Measurements from ENCODE around the gene COL9A1. TPM values are rescaled to one million over a fixed set of nuclear protein-coding genes. Genes with fewer than 3 reads are reported as not detected.

COL9A1 gene
- polyA plus RNA-seq, 2 of the 4 experiments (the other 2 are of a cell fraction): 0.03 TPM; not detected in 1

DNA sequence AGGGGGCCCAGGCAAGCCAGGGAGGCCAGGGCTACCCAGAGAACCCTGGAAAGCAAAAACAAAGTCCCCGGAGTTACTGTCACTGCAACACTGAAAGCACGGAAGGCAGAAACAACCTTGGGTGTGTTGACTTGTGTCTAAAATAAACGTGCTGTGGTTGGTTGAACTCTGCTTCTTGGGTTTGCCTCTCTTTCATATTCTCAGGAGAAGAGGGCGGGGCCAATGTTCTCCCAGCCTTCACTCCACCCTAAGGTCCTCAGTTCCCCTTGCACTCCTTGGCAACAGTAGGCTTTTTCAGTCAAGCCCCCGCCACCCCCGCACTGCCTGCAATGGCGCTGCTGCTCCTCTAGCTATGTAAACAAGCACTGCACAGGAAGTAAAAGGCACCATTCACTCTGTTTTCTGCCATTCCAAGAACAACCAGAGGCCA lies 60.9 kb downstream of the COL9A1 start:
- H3K27ac ChIP-seq: no peak overlapping the region
- no peaks in the 10 kb centered on the region for H3K9me3 ChIP-seq
- ChIA-PET POLR2A (no interaction called here), CTCF (interaction anchor here (0.8 to 1.5 kb wide), 2 partner anchors 11 to 21 kb away, joined by 3 to 4 read pairs; no protein-coding TSS in a partner anchor)
- no peak overlapping the region for H3K4me3 ChIP-seq
- TF ChIP-seq ZSCAN20 (CRISPR knock-in tag; IDR thresholded peaks at IDR 0.05) (no peak), ZFP36 (IDR thresholded peaks at IDR 0.05; ENCODE audit: borderline replicate concordance, partially characterized antibody) (no peak), PBX3 (IDR thresholded peaks at IDR 0.05) (no peak), CBX8 (IDR thresholded peaks at IDR 0.05) (no peak), KDM5A (IDR thresholded peaks at IDR 0.05) (no peak), CEBPB (IDR thresholded peaks at IDR 0.05) (no peak), HEYL (CRISPR knock-in tag; IDR thresholded peaks at IDR 0.05) (no peak), ZC3H11A (IDR thresholded peaks at IDR 0.05) (no peak)
- DNase-seq (ENCODE audit: low read depth in 1 of 2, low spot score in 1 of 2) (no peak), FAIRE-seq (no peak), ATAC-seq (no peak)
- WGBS (ENCODE audit: missing lambda C conversion rate): 57% methylated on average over 6 of the region's 7 CpGs
- H3K4me1 ChIP-seq: no peaks in the 10 kb centered on the region
- H3K4me2 ChIP-seq: no peak overlapping the region

DNA sequence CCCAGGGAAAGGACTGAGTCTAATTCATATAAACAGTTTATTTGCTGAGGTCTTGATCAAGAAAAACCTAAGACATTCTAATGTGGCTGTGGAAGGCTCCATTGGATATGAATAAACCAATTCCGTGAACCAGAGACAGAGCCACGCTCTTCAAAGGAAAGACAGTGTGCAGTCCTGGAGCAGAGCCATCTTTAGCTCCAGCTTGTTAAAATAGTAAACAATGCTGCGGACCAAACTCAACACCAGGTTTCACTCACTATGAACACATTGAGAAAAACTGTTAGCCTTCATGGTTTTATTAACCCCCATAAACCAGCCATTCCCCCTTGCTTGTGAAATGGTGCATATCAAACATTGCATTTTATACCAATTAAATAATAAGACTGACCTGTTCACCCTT lies 61.9 kb downstream of the COL9A1 start:
- no peaks in the 10 kb centered on the region for H3K4me1 ChIP-seq
- H3K9me3 ChIP-seq: no peaks in the 10 kb centered on the region
- ChIA-PET CTCF (interaction anchor here (2.0 kb wide), 1 partner anchor 20 kb away, joined by 8 read pairs; no protein-coding TSS in a partner anchor), POLR2A (no interaction called here)
- H3K27ac ChIP-seq: no peak overlapping the region
- H3K4me3 ChIP-seq: no peak overlapping the region
- WGBS (ENCODE audit: missing lambda C conversion rate): 68% methylated on average over 3 of the region's 3 CpGs
- TF ChIP-seq, protein P1, sequence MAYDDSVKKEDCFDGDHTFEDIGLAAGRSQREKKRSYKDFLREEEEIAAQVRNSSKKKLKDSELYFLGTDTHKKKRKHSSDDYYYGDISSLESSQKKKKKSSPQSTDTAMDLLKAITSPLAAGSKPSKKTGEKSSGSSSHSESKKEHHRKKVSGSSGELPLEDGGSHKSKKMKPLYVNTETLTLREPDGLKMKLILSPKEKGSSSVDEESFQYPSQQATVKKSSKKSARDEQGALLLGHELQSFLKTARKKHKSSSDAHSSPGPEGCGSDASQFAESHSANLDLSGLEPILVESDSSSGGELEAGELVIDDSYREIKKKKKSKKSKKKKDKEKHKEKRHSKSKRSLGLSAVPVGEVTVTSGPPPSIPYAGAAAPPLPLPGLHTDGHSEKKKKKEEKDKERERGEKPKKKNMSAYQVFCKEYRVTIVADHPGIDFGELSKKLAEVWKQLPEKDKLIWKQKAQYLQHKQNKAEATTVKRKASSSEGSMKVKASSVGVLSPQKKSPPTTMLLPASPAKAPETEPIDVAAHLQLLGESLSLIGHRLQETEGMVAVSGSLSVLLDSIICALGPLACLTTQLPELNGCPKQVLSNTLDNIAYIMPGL (CRISPR knock-in tag; IDR thresholded peaks at IDR 0.05; ENCODE audit: borderline replicate concordance): no peak
- TF ChIP-seq MAZ (IDR thresholded peaks at IDR 0.05; ENCODE audit: borderline replicate concordance, low read depth, low read length) (no peak), RFX5 (IDR thresholded peaks at IDR 0.05) (no peak), POLR2AphosphoS2 (conservative IDR thresholded peaks at IDR 0.05; ENCODE audit: low read length) (no peak), RCOR1 (IDR thresholded peaks at IDR 0.05; ENCODE audit: low read depth, low read length) (no peak), HOXB13 (CRISPR knock-in tag; IDR thresholded peaks at IDR 0.05; ENCODE audit: low read depth) (no peak), REST (IDR thresholded peaks at IDR 0.05) (no peak), ZFP36 (IDR thresholded peaks at IDR 0.05; ENCODE audit: borderline replicate concordance, partially characterized antibody) (no peak), EHF (CRISPR knock-in tag; IDR thresholded peaks at IDR 0.05) (no peak), TP53 (CRISPR knock-in tag; IDR thresholded peaks at IDR 0.05) (no peak), KDM5A (IDR thresholded peaks at IDR 0.05) (no peak), NPAS2 (CRISPR knock-in tag; IDR thresholded peaks at IDR 0.05; ENCODE audit: borderline replicate concordance) (no peak), NFE2L2 (conservative IDR thresholded peaks at IDR 0.05; ENCODE audit: low read length) (no peak), KDM1A (IDR thresholded peaks at IDR 0.05; ENCODE audit: low read depth) (no peak), ESRRA (IDR thresholded peaks at IDR 0.05; ENCODE audit: borderline replicate concordance, low read length) (no peak), EHMT2 (IDR thresholded peaks at IDR 0.05; ENCODE audit: low read depth) (no peak), SREBF2 (IDR thresholded peaks at IDR 0.05) (no peak)
- TF ChIP-seq, protein P2, sequence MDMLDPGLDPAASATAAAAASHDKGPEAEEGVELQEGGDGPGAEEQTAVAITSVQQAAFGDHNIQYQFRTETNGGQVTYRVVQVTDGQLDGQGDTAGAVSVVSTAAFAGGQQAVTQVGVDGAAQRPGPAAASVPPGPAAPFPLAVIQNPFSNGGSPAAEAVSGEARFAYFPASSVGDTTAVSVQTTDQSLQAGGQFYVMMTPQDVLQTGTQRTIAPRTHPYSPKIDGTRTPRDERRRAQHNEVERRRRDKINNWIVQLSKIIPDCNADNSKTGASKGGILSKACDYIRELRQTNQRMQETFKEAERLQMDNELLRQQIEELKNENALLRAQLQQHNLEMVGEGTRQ (IDR thresholded peaks at IDR 0.05): no peak
- TF ChIP-seq, protein P3, sequence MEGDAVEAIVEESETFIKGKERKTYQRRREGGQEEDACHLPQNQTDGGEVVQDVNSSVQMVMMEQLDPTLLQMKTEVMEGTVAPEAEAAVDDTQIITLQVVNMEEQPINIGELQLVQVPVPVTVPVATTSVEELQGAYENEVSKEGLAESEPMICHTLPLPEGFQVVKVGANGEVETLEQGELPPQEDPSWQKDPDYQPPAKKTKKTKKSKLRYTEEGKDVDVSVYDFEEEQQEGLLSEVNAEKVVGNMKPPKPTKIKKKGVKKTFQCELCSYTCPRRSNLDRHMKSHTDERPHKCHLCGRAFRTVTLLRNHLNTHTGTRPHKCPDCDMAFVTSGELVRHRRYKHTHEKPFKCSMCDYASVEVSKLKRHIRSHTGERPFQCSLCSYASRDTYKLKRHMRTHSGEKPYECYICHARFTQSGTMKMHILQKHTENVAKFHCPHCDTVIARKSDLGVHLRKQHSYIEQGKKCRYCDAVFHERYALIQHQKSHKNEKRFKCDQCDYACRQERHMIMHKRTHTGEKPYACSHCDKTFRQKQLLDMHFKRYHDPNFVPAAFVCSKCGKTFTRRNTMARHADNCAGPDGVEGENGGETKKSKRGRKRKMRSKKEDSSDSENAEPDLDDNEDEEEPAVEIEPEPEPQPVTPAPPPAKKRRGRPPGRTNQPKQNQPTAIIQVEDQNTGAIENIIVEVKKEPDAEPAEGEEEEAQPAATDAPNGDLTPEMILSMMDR (IDR thresholded peaks at IDR 0.05): no peak
- TF ChIP-seq, protein P4, sequence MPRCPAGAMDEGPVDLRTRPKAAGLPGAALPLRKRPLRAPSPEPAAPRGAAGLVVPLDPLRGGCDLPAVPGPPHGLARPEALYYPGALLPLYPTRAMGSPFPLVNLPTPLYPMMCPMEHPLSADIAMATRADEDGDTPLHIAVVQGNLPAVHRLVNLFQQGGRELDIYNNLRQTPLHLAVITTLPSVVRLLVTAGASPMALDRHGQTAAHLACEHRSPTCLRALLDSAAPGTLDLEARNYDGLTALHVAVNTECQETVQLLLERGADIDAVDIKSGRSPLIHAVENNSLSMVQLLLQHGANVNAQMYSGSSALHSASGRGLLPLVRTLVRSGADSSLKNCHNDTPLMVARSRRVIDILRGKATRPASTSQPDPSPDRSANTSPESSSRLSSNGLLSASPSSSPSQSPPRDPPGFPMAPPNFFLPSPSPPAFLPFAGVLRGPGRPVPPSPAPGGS (IDR thresholded peaks at IDR 0.05): no peak
- DNase-seq (ENCODE audit: low read depth in 1 of 2, low spot score in 1 of 2) (no peak), FAIRE-seq (no peak), ATAC-seq (no peak)
- no peak overlapping the region for H3K4me2 ChIP-seq
